Keratinocyte (primary cell): ENCODE results near the gene RPS4Y2.

Source experiments
- CTCF ChIP-seq, 3 experiments: IDR thresholded peaks in 1 of 3; conservative IDR thresholded peaks in 1 of 3; optimal IDR thresholded peaks in 1 of 3; 2 replicates in 2 of 3; 3 replicates in 1 of 3; pipeline versions ENCODE3 to v1.5.1; 2011; ENCODE audit warnings: low read length in 3 of 3, mild to moderate bottlenecking in 3 of 3, moderate library complexity in 2 of 3, control low read depth in 1 of 3, inconsistent platforms in 1 of 3; ENCODE audit not compliant: insufficient read depth in 2 of 3; ENCODE audit errors: extremely low read depth in 1 of 3
- EZH2 ChIP-seq: IDR thresholded peaks from one replicate; pipeline ENCODE4 v1.6.1; 2012; ENCODE audit warnings: inconsistent platforms, mild to moderate bottlenecking, low read length, moderate library complexity

DNA sequence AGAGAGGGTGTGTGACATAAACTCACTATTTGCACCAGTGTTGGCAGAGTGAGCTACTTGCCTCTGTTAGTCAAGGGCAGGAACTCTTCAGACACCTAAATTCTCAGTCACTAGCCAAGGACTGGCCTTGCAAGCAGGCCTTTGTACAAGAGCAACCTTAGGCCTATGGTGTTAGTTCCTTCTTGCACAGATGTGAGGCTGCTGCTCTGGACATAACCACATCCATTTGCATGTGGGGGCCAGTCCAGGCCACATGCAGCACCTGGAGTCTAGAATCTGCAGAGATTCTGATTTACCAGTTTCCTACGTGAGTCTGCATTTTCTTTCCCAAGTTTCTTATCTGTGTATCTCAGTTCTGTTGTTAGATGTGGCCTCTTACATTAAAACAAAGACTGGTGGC, 20.7 kb upstream of the RPS4Y2 start:
- TF ChIP-seq CTCF (optimal IDR thresholded peaks at IDR 0.05 in 1 of 3, IDR thresholded peaks at IDR 0.05 in 1 of 3, conservative IDR thresholded peaks at IDR 0.05 in 1 of 3; ENCODE audit: extremely low read depth in 1 of 3, insufficient read depth in 2 of 3, low read length in 3 of 3): no peak
- no peak for TF ChIP-seq EZH2
